ENCODE results near the gene GMNN.

DNA sequence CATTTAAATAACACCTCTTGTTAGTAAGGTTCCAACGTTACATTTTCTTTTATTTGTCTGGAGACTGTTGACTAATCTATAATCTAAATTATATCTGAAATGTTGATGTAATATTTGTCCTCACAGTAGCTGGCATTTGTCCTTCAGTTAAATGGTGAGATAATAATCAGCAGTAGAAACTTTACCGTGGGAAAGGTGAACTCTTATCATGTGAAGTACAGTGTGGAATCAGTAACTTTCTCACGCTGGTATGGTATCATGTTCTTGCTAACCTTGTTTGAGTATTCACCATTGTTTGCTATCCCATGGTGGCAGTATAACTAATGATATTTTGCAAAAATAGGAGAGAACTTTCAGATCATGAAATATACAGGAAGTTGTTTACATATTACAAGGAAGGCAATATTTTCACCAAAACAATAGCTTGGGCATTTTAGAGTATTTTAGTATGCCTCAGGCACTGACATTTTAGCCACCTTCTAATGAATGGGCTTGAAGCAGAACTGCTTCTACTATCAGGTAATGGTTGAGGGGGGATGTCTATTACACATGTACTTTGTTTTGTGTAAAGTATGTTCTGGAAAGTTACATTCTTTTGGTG is 4.8 kb downstream of the GMNN start:
- TF ChIP-seq, protein P1, sequence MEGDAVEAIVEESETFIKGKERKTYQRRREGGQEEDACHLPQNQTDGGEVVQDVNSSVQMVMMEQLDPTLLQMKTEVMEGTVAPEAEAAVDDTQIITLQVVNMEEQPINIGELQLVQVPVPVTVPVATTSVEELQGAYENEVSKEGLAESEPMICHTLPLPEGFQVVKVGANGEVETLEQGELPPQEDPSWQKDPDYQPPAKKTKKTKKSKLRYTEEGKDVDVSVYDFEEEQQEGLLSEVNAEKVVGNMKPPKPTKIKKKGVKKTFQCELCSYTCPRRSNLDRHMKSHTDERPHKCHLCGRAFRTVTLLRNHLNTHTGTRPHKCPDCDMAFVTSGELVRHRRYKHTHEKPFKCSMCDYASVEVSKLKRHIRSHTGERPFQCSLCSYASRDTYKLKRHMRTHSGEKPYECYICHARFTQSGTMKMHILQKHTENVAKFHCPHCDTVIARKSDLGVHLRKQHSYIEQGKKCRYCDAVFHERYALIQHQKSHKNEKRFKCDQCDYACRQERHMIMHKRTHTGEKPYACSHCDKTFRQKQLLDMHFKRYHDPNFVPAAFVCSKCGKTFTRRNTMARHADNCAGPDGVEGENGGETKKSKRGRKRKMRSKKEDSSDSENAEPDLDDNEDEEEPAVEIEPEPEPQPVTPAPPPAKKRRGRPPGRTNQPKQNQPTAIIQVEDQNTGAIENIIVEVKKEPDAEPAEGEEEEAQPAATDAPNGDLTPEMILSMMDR (IDR thresholded peaks at IDR 0.05) = no peak
- TF ChIP-seq POLR2A (IDR thresholded peaks at IDR 0.05) = no peak

Data from thyroid gland (tissue), 4 donors.